Measurements from ENCODE around the gene TMEM212. TPM values are rescaled to one million over a fixed set of nuclear protein-coding genes. Genes with fewer than 3 reads are reported as not detected.

Gene TMEM212
- total RNA-seq, 4 donors from 2014 or later, result not detected

DNA sequence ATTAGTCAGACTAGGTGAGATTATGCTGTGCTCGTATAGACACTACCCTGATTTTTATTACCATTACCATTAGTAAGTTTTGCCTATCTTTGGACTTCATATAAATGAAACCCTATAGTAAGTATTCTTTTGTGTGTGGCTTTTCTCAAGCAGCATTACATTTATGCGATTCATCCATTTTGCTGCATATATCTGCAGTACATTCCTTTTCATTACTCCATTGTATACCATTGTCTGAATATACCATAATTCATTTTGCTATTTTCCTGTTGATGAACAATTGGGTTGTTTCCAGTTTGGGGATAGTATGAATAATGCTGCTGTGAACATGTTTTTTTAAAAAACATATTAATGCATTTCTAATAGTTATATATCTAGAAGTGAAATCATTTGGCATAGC lies 45.3 kb downstream of the TMEM212 start:
- H3K9me3 ChIP-seq, result no peaks in the 10 kb centered on the region
- H3K27ac ChIP-seq, result no peak overlapping the region
- DNase-seq, result no peak
- H3K36me3 ChIP-seq, result no peaks in the 10 kb centered on the region
- TF ChIP-seq, protein P1, sequence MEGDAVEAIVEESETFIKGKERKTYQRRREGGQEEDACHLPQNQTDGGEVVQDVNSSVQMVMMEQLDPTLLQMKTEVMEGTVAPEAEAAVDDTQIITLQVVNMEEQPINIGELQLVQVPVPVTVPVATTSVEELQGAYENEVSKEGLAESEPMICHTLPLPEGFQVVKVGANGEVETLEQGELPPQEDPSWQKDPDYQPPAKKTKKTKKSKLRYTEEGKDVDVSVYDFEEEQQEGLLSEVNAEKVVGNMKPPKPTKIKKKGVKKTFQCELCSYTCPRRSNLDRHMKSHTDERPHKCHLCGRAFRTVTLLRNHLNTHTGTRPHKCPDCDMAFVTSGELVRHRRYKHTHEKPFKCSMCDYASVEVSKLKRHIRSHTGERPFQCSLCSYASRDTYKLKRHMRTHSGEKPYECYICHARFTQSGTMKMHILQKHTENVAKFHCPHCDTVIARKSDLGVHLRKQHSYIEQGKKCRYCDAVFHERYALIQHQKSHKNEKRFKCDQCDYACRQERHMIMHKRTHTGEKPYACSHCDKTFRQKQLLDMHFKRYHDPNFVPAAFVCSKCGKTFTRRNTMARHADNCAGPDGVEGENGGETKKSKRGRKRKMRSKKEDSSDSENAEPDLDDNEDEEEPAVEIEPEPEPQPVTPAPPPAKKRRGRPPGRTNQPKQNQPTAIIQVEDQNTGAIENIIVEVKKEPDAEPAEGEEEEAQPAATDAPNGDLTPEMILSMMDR (IDR thresholded peaks at IDR 0.05), result no peak
- no peak for TF ChIP-seq POLR2A (IDR thresholded peaks at IDR 0.05)
- no peak overlapping the region for H3K4me3 ChIP-seq
- H3K27me3 ChIP-seq, result no peaks in the 10 kb centered on the region
- H3K4me1 ChIP-seq, result no peaks in the 10 kb centered on the region

DNA sequence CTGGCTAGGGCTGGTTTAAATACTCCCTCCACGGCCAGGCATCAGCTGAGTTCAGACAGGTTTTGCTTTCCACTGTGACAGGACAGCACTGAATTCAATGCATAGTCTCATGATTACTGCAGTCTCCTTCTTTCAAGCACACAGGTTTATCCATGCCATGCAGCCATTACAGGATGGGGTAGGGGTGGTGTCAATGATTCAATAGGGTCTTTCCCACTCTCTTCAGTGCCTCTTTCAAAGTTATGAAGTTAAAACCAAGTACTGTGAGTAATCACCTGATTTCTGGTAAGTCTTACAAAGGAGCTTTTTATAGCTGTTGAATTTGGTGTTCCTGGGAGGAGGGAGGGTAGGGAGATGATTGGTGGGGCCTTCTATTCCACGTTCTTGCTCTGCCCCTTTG lies 47.2 kb downstream of the TMEM212 start:
- DNase-seq, result no peak
- TF ChIP-seq, protein P1 (IDR thresholded peaks at IDR 0.05), result no peak
- no peak for TF ChIP-seq POLR2A (IDR thresholded peaks at IDR 0.05)
- Histone ChIP-seq H3K4me3 (no peak overlapping the region), H3K9me3 (no peaks in the 10 kb centered on the region), H3K27me3 (no peaks in the 10 kb centered on the region), H3K27ac (no peak overlapping the region), H3K4me1 (no peaks in the 10 kb centered on the region), H3K36me3 (no peaks in the 10 kb centered on the region)

GRCh38 chr3:171892457-171892856 lies 49.3 kb downstream of the TMEM212 start:
- no peak for DNase-seq
- Histone ChIP-seq H3K27me3 (no peaks in the 10 kb centered on the region), H3K4me1 (no peaks in the 10 kb centered on the region), H3K27ac (no peak overlapping the region), H3K4me3 (no peak overlapping the region), H3K9me3 (no peaks in the 10 kb centered on the region), H3K36me3 (no peaks in the 10 kb centered on the region)
- no peak for TF ChIP-seq POLR2A (IDR thresholded peaks at IDR 0.05)
- TF ChIP-seq, protein P1 (IDR thresholded peaks at IDR 0.05), result no peak

DNA sequence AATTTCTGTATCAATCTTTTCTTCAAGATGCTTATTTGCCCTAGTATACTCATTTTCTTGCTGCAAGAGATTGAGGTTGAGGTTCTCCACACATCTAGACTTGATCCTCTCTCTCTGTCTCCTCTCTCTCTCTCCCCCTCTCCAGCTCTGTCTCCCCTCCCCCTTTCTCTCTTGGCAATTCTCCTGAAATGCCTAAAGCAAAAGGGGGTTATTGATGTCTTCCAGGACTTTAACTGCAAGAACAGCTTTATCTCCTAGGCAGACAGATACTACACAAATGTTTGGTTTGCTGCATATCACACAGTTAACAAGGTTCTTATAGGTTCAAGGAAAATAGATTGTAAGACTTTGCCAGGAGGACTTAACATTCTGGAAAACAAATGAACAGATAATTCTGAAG lies 52.1 kb downstream of the TMEM212 start:
- no peaks in the 10 kb centered on the region for H3K9me3 ChIP-seq
- DNase-seq, result no peak
- H3K27ac ChIP-seq, result no peak overlapping the region
- no peaks in the 10 kb centered on the region for H3K36me3 ChIP-seq
- no peak overlapping the region for H3K4me3 ChIP-seq
- TF ChIP-seq, protein P1 (IDR thresholded peaks at IDR 0.05), result no peak
- no peak for TF ChIP-seq POLR2A (IDR thresholded peaks at IDR 0.05)
- H3K4me1 ChIP-seq, result no peaks in the 10 kb centered on the region
- H3K27me3 ChIP-seq, result no peaks in the 10 kb centered on the region

GRCh38 chr3:171895900-171896299 lies 52.8 kb downstream of the TMEM212 start:
- H3K27me3 ChIP-seq, result no peaks in the 10 kb centered on the region
- no peak overlapping the region for H3K4me3 ChIP-seq
- no peak overlapping the region for H3K27ac ChIP-seq
- no peaks in the 10 kb centered on the region for H3K4me1 ChIP-seq
- DNase-seq, result no peak
- H3K36me3 ChIP-seq, result no peaks in the 10 kb centered on the region
- no peaks in the 10 kb centered on the region for H3K9me3 ChIP-seq
- TF ChIP-seq POLR2A (IDR thresholded peaks at IDR 0.05), result no peak
- TF ChIP-seq, protein P1 (IDR thresholded peaks at IDR 0.05), result no peak

DNA sequence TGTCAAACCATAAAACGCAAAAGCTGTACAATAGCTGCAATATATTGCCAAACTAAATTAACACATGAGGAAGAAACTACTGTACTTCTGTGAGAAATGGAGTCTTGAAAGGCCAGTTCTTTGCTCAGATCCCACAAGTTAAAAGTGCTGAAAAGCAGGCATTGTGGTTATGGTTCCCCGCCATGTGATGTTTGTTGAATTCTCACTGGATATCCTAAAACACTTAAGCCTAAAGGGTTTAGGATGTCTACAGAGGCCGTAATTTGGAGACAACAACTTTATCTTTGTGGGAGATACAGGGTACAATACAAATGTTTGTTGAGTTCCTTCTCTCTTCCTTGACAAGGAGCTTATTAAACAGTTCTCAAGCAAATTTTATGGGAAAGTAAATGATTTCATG lies 53.2 kb downstream of the TMEM212 start:
- Histone ChIP-seq H3K27ac (no peak overlapping the region), H3K9me3 (no peaks in the 10 kb centered on the region)
- no peak for DNase-seq

More for the DNA sequence above, 53.2 kb downstream of the TMEM212 start:
- TF ChIP-seq, protein P1 (IDR thresholded peaks at IDR 0.05), result no peak
- TF ChIP-seq POLR2A (IDR thresholded peaks at IDR 0.05), result no peak
- H3K36me3 ChIP-seq, result no peaks in the 10 kb centered on the region
- H3K27me3 ChIP-seq, result no peaks in the 10 kb centered on the region
- no peaks in the 10 kb centered on the region for H3K4me1 ChIP-seq
- no peak overlapping the region for H3K4me3 ChIP-seq
